CD4-positive, alpha-beta T cell treated with Interleukin-2 at 100 ng/mL for 4 hours (primary cell): ENCODE results near the gene BGN.
A peak's percentile ranks its signal among the peaks of the same experiment; 100 is the strongest.

Experiments
- DNase-seq: peaks from one replicate; pipeline ENCODE4 v3.0.0-alpha.2; 2020; ENCODE audit warnings: low spot score

Gene BGN

DNA sequence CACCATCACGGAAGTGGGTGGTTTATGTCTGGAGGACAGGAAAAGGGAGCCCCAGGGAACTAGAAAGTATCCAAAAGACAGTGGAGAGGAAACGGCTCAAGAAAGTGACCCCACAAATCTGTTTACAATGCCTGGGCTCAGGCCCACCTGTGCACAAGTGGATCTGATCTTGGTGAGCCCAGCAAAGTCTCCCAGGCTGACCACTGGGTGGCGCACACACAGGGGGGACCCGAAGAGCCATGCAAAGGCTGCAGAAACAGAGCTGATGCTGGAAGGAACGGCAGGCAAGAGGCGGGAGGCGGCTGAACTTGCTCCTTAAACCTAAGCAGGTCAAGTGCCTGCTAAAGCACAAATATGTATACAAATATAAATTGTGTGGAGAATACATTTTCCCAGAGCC is 34.0 kb upstream of the BGN start:
- DNase-seq, result peak; percentile 46

DNA sequence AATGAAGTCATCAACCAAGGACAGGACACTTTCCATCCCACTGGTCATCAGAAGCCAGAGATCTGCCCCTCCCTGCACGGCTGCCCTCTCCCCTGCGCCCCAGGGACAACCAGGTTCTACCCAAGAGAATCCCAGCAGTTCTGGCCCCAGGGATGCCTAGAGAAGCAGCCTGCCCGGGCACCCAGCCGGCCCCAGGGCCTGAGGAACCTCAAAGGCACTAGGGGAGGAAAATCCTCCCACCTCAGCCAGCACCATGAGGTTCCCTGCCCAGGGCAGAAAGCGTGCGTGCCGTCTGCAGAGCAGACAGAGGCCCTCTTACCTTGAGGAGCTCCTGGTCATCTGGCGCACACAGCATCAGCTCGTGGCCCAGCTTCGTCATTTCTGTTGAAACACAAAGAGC is 32.5 kb upstream of the BGN start:
- DNase-seq, result no peak

DNA sequence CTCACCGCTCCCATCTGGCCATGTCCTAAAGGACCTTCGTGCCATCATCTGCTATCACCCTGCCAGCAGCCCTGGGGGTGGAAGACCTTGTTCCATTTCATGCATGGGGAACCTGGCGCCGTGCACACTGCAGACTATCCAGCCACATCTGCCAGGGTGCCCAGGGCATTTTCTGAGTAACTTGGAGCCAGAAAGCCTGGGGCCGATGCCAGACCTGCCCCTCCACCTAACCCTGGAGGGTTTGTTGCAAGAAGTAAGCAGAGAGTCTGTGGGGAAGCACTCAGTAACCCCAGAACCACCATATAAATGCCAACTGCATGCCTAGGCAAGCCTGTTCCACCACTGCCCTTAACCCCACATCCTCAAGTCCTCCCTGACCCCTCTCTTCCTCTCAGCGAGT is 31.7 kb upstream of the BGN start:
- no peak for DNase-seq

DNA sequence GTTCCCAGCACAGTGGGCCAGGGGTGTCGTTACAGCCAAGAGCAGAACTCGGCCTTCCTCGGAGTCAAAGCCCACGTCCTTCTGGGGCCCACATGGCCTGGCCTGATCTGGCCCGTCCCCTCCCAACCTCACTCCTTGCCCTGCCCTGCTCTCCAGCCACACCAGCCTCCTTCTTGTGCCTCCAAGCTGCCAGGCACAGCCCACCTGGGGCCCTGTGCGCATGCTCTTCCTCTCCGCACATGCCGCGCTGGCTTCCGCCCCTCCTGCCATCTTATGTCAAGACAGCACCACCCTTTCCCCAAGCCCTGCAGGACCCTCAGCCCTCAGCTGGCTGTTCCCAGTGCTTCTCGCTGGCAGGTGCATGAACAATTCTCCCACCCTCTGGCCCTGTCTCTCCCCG is 31.2 kb upstream of the BGN start:
- no peak for DNase-seq

DNA sequence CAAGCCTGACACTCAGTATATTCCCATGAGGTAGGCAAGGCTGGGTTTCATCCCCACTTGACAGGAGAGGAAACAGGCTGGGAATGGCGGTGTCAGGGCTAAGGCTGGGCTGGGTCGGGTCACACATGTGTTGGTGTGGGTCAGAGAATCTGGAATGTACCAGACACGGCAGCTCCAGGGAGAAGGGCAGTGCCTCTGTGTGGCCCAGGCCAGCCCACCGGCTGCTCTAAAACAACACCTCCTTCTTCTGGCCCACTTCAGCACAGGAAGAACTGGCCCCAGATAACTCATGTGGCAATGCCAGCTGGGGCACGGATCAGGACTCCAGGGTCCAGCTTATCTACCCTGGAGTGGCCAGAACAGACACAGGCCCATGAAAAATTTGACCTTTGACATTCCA is 30.7 kb upstream of the BGN start:
- no peak for DNase-seq

DNA sequence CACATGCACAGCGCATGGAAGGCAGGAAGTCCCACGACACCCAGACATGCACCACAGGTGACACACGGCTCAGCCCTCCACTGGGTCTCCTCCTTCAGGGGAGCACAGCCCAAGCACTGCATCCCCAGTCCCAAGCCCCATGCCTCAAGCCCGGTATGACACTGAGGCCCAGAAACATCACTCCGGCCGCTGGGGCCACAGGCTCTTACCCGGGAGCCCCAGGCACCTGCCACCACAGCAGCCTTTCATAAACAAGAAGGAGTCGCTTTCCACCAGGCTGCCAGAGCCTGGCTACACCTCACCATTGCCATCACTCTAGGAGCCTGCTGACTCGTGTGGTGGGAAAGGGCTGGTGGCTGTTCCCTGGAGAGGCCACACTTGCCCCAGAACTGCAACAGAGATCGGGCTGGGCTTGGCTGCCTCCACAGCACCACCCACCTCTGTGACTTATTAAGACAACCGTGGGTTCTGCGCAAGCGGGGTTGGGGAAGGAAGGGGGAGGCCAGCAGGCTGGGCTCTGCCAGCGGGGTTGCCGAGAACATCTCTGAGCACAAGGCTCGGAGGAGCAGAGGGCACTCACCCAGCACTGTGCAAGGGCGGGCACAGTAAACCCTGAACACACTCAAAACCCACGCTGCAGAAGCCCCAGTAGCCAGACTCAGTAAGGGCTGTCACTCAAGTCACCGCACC is 28.9 kb upstream of the BGN start:
- no peak for DNase-seq

DNA sequence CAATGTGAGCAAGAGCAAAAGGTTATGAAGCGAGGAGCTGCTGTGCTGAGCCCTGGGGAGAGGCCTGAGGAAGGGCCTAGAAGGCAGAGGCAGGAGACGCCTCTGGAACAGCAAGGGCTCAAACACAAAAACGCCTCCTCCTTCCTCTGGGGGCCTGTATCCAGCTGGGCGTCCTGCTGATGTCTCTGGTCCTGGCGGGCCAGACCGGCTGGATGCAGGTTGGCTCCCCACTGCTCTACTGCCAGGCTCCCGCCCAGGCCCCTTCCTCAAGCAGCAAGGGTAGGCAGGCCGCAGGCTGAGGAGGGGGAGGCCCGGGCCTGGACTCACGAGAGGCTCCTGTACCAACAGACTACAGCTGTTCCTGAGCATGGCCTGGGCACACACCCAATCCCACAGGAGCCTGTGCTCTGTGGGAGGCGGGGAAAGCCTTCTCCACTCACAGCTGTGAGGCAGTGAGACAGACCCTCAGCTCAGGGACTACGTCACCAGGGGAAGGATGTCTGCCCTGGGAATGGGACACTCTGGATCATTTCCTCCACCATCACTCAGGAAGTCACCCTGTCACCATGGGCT is 26.7 kb upstream of the BGN start:
- no peak for DNase-seq

DNA sequence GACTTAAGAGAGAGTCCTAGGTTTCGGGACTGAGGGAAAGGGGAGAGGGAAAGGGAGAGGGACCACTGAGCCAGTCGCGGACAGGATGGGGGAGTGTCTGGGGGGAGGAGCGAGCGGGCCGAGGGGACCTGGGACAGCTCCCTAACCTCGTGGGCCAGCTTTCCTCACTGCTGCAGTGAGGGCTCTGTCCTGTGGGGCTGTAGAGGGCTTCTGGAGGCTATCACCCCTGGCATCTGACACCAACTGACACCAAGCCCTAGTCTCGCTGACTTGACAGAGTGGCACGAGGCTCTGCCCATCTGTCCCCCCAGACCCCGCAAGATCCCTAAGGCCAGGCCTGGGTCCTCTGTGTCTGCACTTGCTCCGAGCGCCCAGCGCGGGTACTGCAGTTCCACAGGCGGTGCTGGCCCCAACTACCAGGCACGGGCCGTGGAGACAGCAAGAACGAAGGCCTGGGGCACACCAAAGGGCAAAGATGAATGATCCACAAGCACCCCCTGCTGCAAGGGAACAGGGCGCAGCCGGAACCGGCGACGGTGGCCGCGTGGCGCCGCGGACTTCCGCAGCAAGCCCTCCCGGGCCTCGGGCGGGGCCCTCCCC is 24.9 kb upstream of the BGN start:
- no peak for DNase-seq

DNA sequence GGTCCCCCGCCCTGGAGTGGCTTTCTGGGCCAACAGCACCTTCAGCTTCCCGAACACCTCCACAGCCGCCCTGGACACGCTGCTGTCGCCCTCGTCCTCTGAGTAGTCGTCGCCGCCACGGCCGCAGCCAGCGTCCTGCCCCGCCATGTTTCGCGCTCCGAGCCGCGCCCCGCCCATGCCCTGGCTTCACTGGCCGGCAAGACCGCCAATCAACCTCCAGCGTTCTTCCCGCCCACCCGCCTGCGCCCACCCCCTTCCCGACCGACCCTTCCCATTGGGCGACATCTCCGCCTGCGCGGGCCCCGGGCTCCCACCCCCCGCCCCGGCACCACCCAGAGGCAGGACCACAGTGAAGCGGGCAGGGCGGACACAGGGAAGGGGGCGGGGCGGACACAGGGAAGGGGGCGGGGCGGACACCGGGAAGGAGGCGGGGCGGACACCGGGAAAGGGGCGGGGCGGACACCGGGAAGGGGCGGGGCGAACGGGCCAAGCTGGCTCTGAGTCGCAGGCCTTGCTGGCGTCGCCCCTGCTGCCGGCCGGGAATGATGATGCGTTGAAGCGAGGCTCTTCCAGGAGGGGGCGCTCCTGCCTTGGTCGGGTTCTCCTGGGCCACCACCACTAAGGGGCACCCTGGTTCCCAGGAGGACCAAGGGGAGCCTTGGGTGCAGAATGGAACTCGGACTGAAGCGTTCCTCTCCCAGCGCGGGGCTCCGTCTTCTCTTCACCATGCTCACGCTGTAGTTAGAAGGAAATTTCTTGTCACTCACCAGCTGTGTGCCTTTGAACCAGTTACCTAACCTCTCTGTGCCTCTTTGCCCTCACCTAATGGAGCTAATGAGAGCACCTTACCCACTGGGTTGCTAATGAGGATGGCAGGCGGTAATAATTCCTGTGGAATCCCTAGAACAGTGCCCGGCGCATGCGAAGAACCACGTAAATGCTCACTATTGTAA is 24.1 kb upstream of the BGN start, which contains the start of gene HAUS7:
Gene HAUS7, minus strand, starts transcription at position 166 of the 953 bp plus-strand sequence. Its CDS starts 19 bp downstream, at position 147.
- peak; percentile 89 for DNase-seq

DNA sequence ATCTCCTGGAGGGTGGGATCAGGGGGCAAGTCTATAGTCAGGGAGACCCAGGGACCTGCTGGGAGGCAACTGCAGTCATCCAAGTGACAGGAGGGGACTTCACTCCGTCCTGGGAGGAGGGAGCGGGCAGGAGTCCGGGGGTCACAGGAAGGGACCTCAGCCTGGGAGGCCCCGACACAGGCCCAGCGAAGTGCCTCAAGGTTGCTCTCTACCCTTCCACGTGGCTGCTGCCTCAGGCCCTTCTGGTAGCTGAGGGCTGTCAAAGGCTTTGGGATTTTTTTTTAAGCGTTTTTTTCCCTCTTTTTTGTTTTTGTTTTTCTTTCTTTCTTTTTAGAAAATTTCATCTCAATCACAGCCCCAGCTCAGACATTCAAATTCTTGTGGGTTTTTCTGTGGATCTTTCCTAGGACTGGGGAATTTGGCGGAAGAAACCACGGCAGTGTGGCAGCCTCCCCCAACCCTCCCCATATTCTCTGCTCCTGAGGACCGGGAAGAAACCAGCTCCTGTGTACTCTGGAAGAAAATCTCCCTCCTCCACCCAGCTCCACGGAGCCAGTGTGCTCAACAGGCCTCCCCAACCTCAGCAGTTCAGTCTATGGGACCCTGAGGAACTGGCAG is 23.0 kb upstream of the BGN start:
- DNase-seq, result no peak

DNA sequence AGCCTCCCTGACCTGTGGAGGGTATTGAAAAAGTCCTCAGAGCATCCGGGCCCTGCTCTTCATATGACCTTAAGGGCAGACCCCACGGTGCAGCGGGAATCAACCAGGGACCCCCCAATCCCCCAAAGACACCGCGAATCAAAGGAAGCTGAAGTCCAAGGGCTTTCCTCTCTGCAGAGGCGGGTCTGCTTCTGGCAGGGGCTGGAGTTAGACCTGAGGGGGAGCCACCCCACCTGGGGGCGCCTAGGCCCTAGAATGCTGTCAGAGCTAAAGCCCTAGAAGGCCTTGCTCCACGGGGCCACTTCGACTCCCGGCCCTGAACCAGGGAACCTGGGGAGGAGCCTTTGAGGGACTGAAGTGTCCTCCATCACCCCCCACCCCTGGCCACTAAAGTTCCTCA is 21.7 kb upstream of the BGN start:
- no peak for DNase-seq

DNA sequence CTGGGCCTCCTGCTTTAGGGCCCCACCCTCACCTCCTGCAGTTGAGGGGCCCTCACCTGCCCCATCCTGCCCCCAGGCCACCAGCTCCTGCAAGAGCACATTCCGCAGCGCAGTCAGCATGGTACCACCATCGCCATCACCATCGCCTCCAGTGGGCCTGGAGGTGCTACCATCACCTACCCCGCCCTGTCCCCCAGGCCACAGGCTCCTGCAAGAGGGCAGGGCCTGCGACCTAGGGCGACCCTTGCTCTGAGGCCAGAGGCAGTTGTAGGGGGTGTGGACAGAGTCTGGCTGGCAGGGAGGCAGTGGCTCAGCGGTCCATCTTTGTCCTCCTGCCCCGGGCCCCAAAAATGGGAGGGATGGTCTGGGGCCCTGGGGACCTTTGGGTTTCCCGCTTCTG is 20.5 kb upstream of the BGN start:
- DNase-seq, result no peak

DNA sequence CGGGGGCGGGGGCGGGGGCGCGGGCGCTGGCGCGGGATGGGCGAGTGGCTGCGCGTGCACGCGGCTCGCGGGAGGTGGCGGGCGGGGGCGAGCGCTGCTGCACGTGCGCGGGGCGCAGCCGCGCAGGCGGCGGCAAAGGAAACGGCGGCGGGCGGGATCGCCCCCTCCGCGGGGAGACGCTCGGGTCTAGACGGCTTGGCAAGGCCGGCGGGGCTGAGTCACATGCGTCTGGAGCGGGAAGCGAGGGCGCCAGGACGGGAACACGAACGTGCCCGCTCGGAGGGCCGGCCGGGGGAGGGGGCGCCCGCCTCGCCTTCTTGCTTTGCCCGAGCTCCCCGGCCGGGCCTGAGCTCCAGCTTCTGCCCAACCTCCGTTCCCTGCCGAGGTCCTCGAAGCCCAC is 20.1 kb upstream of the BGN start:
- peak; percentile 39 for DNase-seq

DNA sequence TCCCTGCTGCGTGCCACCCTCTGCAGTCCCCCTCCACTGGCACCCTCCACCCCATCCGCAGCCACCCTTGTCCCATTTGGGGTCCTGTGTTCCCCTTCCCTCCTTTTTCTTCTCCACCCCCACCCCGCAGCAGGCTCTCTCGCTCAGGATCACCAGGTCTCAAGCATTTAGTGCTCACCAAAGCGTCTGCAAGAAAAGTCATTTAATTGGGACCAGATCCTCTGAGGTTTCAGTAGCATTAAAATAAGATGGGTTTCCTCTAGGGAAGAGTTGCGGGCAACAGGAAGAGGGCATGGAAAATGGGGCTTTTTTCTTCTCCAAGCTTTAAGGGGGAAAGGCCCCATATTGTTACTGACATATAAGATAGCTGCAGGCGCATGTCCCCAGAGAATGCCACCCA is 19.5 kb upstream of the BGN start:
- no peak for DNase-seq

DNA sequence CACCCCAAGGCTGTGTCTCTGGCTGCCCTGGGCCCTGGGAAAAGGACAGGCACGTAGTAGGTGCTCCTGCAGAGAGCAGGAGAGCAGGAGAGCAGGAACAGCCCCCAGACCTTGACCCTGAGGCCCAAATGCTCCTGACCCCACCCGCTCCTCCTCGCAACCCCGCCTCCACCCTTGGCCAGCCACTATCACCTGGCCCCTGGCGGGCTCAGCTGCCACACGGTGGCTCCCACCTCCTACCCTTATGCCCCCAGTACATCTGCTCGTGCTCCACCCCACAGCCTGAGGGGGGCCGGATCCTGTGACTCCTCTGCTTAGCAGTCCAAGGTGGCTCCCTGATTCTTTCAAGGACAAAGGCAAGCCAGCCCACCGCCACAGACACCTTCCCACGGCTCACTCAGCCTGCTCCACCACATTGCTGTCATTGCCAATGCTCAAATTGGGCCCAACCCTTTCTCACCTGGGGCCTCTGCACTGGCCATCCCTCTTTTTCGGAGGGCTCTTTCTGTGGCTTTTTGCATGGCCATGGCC is 19.0 kb upstream of the BGN start:
- no peak for DNase-seq

DNA sequence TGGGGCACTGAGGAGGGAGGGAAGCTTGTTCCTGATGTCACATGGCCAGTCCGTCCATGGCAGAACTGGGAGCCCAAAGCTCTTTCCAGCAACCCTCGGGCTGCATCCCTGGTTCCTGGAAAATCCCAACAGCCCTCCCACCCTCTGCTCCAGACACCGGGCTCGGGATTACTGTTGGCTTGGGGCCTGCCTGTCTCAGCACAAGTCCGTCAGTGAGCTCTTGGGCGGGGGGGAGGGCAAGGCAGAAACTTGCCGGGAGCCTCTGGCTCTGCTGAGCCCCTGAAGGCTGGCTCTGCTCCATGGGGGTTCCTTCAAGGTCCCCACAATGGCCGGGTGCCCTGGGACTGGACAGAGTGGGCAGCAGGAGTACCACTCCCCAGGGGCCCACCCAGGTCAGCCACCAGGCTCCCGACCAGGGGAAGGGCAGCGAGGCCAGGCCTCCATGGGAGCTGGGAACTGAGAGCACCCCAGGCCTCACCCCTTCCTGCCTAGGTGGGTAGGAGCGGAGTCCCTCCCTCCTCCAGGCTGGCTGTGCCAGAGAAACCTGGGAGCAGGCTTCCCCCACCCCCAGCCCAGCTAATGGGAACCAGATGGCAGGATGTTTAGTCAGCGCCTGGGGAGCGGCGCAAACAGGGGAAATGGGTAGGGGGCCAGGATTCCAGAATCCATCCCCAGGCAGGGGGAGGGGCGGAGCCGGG is 18.0 kb upstream of the BGN start:
- DNase-seq, result no peak

DNA sequence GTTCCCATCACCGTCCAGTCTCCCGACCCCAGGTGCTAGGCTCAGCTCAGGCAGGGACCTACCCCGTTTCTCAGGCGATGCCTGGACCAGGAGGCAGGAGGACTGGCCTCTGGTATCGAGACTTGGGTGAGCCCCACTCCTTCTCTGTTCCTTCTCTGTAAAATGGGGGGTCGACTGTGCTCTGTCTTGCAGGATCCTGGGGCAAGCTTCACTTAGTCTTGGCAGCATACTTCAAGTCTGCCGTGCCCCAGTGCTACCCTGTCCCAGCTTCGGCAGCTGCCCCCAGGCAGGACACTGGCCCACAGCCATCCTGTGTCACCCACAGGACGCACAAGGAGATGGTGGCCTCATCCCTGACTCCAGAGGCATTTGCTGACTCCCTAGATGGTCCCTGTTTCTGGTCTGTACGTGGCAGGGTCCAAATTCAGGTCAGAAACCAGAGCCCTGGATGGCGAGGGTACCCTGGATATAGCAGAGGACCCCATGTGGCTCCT is 17.4 kb upstream of the BGN start:
- DNase-seq, result no peak

DNA sequence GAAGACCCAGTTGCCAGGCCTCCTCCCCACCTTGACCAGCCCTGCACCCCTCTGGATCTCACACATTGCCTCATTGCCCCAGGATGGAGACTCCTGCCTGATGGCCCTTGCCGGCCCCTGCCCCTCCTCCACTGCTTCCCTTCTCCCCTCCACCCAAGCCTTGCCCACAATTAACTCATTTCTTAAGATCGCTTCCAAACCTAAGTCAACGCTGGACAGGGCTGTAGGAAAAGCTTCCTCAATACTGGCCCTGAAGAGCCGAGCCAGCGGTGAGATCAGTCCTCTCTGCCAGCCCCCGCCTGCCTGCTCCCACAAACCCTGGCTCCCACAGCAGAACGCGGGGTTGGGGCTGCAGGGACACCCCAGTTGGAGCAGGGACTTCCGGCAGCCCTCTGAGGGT is 16.9 kb upstream of the BGN start:
- no peak for DNase-seq

DNA sequence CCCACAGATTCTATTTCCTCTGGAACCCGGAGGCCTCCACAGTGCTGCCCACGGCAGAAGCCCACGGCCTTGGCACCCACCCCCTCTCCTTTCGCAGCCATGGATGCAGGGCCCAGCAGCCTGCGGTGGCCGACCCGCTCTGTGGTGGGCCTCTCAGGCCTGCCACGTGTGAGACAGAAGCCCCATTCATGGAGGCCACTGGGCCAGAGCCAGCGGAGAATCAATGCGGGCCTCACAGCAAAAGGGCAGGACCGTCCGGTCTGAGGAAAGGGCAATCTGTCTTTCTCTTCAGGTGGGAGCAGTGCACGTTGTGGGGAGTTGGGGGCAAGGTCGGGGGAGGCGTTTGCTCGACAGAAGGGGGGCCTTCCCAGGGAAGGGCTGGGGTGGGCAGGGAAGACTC is 16.0 kb upstream of the BGN start:
- DNase-seq, result no peak

DNA sequence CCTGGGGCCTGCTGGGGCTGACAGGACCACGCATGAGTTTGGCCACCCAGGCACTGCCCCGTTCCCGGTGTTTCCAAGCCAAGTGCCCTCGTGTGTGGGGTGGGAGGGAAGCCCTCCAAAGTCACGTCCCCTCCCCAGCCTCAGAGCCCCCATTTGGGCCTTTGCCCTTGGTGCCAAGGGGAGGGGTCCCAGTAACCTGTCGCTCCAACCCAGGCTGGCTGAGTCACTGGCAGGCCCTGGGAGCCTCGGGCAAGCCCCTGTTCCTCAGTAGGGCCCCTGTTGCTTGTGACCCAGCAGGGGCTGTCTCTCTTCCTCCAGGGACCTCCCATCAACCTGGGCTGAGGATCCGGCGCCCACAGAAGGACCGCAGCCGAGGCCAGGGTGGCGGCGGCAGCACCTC is 13.7 kb upstream of the BGN start:
- DNase-seq, result no peak

DNA sequence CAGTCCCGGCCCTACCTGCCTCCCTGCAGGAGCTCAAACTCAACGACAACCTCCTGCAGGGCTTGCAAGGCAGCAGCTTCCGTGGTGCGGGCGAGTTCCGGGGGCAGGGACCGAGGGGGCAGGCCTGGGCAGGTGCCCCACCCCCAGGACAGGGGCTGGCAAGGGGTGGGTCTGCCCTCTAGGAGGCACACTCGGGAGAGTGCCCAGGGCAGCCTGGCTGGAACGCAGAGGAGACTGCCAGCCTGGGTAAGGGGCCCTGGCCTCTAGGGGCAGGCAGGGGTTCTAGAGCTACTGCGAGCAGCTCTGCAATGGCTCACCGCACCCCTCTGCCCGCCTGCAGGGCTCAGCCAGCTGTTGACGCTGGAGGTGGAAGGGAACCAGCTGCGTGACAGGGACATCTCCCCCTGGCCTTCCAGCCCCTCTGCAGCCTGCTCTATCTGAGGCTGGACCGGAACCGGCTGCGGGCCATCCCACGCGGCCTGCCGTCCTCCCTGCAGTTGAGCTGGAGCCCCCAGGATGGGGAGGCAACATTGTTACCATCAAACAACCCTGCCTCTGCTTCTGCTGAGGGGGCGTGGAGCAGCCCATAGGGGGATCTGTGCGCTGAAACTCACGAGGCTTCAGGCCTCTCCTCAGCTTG is 12.3 kb upstream of the BGN start:
- DNase-seq, result no peak
